ENCODE results near the gene ARHGEF16.

The ARHGEF16 gene

DNA sequence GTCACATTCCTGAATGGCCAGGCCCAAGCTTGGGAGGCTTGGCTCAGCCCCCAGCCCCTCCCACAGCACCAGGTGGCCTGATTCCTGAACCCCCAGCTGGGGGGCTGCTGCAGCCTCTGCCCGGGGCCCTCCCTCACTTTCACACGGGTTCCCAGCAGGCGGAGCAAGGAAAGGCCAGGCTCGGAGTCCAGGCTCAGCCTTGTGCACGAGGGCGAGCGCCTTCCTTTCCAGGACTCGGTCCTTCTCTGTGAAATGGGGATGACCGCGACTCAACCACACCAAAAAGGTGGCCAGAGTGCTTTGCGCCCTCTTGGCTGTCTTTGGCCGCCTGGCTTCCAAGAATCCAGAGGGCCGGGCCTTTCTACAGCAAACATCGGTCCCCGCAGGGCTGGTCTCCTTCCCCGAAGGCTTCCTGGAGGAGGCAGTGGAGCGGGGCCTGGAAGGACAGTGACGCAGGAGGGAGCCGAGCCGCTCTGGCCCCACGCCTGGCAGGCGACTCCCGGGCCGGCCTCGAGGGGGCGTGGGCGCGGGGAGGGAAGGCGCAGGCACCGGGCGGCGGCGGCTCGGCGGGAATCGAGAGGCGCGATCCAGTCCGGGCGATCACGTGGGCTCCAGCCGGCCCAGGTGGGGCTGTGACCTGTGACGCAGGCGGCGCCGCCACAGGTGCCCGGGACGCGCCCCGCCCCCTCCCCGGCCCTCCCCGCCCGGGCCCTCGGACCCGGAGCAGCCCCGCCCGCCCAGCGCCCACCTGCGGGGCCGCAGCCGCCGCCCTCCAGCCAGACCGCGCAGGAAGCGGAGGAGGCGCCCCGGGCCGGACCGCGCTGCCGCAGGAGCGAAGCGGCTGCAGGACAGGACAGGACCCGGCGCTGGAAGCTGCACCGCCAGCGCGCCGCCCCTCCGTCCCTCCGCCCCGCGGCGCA is at the start of gene ARHGEF16:
ARHGEF16 (plus strand) TSS at position 775 of the 920 bp plus-strand sequence. CDS start 8,420 bp downstream, outside the sequence.
- peak; percentile 8 to 27 for DNase-seq

DNA sequence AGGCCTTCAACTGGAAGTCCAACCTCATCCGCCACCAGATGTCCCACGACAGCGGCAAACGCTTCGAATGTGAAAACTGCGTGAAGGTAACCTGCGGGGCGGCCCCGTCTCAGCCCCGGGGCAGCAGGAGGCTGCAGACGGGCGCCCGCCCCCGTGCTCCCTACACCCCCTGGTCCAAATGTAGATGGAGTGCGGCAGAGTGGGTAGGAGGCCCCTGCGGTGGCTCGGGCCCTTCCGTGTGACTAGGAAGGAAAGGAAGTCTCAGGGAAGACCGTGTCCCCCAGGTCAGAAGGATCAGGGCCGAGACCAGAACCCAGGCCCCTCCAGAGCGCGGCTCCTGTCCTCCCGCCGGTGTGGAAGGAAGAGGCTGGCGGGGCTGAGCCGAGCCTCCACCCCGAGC is 49.7 kb upstream of the ARHGEF16 start:
- no peak for DNase-seq

DNA sequence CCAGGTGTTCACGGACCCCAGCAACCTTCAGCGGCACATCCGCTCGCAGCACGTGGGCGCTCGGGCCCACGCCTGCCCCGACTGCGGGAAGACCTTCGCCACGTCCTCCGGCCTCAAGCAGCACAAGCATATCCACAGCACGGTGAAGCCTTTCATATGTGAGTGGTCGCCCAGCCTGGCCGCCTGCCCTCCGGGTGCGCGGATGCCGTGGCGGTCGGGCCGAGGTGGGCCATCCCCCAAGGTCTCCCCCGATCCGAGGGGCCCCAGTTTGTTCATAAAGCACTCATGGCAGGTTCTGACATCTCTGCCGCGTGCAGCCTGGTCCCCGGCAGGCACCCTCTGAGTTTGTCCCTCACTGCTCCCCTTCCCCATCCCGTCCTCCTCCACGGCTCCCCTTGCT is 49.0 kb upstream of the ARHGEF16 start:
- DNase-seq = no peak

DNA sequence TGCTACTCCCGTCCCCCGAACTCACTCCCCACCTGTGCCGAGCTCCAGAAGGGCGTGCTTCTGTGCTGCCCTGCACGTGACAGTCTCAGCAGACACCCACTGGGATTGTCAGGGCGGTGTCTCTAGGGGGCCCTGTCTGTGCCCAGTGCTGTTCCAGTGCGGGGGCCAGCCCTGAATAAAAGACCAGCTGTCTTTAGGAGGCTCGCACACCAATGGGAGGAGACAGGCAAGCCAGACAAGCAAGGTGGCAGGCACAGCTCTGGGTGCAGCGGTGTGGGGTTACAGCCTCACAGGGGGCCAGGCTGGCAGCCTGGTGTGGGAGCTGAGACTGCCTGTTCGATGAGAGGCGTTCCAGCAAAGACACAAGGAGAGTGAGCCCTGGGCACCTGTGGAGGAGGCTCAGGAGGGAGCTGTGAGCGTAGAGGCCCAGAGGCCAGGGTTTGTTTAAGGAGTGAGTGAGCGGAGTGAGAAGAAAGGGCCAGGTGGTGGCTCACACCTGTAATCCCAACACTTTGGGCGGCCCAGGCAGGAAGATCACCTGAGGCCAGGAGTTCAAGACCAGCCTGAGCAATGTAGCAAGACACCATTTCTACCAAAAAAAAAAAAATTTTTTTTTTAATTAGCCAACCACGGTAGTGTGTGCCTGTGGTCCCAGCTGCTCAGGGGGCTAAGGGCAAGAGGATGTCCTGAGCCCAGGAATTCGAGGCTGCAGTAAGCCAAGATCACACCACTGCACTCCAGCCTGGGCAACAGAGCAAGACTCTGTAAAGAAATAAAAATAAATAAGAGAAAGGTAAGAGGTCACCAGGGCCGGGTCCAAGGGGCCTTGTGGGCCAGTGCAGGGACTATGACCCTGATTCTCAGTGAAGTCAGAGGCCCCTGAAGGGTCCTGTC is 48.2 kb upstream of the ARHGEF16 start:
- DNase-seq = no peak

DNA sequence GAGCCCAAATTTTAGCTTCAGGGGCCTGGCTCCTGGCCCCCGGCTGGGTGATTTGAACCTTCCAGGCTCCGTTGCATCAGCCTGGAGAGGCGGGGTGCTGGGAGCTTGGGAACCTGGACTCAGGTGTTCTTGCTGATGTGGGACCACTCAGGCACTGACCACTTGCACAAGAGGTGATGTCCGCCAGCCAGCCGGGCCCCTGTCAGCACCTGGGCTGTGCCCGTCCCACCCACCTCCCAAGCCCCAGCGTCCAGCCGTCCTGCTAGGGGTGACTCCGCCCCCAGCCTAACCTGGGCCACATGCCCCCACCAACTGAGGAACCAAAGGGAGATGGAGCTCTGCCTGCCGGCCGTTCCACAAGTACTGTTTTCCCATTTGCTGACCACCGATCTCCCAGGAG is 47.4 kb upstream of the ARHGEF16 start:
- DNase-seq = no peak

DNA sequence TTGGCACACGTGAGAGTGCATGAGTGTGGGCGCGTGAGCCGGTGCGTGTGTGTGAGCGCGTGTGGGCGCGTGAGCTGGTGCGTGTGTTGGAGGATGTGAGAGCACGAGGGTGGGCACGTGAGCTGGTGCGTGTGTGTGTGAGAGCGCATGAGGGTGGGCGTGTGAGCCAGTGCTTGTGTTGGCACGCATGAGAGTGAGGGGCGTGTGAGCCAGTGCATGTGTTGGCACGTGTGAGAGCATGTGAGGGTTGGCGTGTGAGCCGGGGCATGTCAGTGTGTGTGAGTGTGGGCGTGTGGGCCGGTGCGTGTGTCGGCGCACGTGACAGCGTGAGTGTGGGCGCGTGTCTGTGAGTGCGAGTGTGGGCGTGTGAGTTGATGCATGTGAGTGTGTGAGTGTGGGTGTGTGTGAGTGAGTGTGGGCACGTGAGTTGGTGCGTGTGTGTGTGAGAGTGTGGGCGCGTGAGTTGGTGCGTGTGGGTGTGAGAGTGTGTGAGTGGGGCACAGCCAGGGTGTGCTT is 45.7 kb upstream of the ARHGEF16 start:
- DNase-seq = no peak

DNA sequence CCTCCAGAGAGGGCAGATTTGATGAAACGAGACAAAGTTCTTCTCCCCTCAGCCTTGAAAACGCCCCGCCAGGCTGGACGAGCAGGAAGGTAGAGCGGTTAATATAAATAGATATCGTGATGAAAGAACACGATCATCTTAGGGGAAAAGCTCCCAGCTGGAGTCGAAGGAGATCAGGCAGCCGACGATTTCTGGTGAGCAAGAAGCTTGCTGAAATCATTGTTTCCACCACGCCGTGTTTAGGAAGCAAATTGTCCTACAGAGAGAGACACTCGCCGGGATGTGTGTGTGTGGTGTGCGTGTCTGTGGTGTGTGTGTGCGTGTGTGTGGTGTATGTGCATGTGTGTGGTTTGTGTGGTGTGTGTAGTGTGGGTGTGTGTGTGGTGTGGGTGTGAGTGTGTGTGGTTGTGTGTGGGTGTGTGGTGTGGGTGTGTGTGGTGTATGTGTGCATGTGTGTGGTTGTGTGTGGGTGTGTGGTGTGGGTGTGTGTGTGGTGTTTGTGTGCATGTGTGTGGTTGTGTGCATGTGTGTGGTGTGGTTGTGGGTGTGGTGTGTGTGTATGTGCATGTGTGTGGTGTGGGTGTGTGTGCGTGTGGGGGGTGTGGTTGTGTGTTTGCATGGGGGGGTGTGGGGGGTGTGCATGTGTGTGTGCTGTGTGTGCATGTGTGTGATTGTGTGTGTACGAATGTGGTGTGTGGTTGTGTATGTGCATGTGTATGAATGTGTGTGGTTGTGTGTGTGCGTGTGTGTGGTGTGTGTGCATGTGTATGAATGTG is 44.9 kb upstream of the ARHGEF16 start:
- no peak for DNase-seq

DNA sequence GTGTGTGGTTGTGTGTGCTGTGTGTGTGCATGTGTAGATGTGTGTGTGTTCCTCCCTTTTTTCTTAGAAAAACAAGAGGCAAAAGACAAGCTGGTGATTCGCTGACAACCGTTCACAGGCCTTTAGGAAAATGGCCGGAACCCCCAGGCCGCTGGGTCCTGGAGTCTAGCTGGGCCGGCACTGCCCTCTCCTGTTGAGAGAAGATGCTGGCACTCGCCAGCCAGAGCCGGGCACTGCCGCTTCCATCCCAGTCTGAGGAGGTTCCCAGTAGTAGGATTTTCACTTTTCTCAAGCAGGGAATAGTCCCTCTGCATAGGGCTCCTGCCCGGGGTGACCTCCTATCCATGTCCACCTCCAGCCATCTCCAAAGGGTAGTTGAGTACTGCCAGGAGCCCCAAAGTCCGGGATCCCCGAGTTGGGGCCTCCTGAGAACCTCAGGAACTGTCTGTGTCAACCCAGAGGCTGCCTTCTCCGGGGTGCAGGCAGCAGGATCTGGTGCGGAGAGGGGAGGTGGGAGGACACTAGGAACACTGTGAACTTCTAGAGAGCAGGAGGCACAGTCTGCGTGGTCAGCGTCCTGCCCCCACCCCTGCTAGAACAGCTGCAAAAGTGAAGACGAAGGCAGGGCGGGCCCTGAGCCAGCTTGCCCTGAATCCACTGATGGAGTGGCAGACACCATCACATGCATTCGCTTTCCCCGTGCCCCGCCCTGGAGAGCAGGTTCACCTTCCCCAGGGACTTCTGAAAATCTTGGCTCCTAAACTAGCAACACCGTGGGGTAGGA is 44.1 kb upstream of the ARHGEF16 start:
- no peak for DNase-seq

DNA sequence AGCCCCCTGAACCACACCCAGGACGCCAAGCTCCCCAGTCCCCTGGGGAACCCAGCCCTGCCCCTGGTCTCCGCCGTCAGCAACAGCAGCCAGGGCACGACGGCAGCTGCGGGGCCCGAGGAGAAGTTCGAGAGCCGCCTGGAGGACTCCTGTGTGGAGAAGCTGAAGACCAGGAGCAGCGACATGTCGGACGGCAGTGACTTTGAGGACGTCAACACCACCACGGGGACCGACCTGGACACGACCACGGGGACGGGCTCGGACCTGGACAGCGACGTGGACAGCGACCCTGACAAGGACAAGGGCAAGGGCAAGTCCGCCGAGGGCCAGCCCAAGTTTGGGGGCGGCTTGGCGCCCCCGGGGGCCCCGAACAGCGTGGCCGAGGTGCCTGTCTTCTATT is 42.7 kb upstream of the ARHGEF16 start:
- DNase-seq = no peak

DNA sequence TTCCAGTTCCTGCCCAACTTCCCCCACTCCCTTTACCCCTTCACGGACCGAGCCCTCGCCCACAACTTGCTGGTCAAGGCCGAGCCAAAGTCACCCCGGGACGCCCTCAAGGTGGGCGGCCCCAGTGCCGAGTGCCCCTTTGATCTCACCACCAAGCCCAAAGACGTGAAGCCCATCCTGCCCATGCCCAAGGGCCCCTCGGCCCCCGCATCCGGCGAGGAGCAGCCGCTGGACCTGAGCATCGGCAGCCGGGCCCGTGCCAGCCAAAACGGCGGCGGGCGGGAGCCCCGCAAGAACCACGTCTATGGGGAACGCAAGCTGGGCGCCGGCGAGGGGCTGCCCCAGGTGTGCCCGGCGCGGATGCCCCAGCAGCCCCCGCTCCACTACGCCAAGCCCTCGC is 42.1 kb upstream of the ARHGEF16 start:
- DNase-seq = no peak

DNA sequence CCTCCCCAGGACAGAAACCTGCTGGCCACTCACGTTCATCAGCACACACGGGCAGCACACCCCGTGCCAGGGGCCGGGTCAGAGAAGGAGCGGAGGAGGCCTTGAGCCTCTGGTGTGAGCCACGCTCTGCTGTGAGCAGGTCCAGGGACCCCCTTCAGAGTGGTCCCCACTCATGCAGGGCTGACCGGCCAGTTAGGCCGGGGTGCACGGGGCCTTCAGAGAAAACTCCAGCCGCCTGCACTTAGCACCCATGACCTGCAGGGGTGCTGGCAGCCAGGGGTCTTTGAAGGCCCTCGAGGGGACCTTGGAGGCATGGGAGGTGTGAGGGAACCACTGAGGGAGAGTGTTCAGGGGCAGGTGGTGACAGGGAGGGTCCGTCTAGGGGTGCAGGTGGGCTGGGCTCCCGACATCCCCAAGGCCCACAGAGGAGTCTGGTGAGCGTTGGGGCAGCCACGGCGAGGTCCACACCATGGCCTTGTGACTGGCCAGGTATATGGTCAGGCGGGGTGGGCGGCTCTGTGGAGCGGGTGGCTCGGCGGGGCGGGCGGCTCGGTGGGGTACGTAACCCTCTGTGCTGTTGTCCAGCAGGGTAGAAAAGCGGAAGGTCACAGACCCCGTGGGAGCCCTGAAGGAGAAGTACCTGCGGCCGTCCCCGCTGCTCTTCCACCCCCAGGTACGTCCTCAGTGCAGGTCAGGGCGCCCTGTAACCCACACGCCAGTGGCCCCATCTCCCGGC is 40.3 kb upstream of the ARHGEF16 start:
- no peak for DNase-seq

DNA sequence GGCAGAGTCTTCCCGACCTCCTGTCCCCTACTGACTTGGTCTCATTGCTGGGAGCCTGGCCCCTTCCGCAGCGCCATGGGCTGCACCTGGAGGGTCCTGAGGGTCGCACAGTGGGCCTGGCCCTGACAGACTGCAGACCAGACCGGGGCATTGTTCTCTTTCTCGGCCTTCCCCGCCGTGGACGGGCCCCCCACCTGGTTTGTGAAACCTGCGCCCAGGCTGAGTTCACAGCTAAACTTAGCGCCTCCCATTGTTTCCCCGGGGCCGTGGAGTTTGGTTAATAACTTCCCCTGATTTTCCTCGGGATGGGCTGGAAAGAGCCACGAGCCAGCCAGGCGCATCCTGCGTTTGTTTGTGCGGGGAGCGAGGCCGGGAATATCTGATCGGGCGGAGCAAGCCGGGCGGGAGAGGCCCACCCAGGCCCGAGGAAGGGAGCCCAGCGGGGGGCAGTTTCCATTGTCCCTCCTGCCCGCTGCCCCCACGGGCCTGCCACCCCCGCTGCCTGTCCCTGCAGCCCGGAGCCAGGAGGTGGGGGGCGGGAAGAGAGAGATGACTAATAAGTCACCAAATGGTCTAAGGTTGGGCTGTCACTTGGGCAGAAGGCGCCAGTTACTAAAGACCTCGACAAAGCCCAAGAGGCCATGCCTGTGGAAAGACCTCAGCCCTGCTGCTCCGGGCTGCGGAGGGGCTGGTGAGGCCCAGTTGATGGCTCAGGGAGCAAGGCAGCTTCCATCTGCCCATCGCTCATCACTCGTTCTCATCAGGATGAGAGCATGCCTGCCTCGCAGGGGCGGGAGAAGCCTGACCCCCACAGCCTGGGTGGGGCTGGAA is 39.0 kb upstream of the ARHGEF16 start:
- DNase-seq = no peak

DNA sequence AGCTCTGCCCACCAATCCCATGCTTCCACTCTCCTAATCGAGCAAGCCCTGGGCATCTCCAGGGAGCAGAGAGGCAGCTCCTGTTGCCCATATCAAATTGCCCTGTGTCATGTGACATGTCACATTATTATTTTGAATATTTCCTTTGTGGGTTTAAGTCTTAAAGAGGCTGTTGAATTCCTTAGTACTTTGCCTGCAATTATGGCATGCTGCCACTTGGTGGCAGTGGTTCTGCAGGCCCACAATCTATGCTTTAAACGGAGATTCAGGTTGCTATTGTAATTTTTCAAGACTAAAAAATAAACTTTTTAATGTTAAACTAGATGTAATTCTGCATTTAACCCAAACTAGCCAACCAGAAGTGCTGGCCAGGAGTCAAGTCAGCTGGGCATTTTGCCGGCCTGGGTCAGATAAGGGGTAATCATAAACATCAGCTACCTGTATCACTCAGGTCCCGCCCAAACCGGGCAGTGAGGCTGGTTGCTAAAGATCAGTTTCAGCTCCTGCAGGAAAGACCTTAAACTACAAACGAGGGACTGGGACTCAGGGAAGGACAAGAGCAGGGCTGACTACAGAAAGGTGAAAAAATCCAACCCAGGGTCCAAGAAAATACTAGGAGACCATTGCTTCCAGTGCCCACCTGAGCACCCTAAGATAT is 37.3 kb upstream of the ARHGEF16 start:
- DNase-seq = no peak

DNA sequence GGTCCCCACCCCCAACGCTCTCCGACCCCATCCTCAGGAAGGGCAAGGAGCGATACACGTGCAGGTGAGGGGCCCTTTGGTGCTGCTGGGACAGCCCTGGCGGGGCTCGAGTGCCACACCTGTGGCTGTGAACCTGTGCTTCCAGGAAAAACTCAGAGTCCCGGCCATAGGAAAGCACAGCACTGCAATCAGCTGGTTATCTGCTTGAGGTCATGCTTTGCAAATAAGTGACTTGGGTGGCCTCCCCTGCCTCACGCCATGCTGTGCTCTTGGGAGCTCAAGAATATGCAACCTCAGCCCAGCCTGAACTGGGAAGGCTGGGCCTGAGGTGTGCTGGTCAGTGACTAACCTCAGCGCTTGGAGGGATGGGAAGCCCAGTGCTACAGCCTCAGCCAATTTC is 36.5 kb upstream of the ARHGEF16 start:
- no peak for DNase-seq

DNA sequence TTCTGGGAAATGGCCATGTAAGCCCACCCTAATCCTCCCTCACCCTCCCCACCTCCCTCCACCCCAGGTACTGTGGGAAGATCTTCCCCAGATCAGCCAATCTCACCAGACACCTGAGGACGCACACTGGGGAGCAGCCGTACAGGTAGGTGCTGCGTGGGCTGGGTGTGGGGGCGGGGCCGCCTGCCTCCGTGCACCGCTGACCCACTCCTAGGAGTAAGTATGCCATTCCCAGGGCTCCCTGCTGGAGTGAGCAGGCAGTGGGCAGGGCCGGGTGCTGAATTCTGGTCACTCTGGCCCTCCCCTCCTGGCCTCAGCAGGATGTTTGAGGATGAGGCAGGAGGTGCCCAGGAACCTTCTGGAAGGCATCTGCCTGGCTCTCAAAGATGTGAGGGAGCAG is 35.9 kb upstream of the ARHGEF16 start:
- DNase-seq = no peak

DNA sequence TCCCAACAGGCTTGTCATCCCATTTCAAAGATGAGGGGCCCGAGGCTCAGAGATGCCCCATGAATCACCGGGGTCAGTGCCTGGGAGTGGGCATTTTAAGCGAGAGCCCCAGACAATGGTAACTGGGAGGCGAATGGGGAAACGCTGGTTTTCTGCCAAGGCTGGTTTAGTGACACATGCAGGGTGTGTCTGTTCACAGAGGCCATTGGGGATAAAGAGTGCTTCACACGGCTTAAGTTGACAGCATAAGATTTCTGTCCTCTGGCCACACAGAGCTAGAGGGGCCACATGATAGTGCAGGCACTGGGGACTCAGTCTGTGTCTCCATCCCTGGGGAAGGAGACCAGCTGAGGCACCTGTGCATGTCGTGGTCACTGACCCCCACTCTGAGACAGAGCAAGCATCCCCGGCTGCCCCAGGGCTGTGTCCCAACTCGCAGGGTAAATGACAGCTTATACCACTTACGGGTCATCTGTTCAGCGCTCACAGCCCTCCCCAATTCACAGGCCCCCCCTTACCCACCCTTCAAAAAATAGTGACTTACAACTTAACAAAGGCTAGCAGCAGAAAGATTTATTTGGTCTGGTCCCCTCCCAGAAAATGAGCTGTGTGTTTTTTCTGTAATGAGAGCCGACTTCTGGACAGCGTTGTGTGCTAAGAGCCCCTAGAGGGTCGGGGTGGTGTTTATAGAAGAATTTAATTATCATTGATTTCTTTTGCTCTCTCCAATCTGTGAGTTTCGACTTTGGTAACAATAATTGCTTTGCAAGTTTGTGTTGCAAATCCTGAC is 34.9 kb upstream of the ARHGEF16 start:
- DNase-seq = no peak

DNA sequence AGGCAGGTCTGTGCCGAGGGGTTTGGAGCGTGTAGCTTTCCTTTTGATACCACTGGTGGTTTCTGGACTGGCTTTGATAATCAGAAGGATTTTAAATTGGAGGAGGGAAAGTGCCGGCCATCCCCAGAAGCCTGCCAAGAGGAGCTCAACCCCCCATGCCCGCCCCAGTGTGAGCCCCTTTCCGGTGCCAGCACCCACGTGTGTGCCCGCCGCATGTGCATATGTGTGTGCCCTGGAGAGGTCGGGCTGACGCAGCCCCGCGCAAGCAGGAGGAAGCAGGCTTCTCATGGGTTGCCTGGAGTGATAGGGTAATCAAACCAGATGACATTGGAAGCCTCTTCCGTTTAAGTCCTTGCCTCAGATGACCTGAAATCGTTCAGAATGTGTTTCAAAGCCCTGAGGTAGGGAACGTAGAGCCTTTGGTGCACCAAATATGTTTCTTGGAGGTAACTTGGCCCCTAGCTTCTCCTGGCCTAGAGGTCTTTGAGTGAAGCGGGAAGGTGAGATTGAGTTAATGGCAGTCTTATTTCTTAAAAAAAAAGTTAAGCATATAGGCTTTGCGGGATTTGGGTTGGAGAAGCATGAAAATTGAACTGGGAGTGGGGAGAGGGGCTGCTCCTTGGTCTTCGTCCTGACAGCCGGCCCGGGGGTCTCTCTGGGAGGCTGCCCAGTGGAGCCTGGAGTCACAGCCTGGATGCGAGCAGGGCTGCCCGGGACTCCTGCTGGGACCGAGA is 34.1 kb upstream of the ARHGEF16 start:
- DNase-seq = no peak

DNA sequence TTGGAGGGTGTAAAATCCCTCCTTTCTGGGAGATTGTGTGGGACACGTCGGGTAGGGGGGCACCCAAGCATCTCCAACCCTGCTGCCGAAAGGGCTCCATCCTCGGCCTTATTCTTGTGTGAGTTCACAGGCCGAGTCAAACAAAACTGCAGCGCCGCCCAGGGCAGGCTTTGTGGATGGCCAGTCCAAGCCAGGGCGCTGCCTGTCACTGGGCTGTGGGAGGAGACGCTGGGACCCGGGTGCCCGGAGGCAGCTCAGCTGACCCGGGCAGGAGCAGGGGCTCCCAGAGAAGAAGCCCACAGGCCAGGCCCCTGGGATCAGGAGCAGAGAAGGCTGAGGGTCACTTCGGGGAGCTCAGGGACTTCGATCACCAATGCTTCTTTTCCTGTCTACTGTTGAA is 31.8 kb upstream of the ARHGEF16 start:
- DNase-seq = no peak
